ENCODE data around the gene RNASEH2B.

Gene RNASEH2B

GRCh38 chr13:50990065-50990817 lies 80.7 kb downstream of the RNASEH2B start:
- H3K9me3 ChIP-seq (ENCODE audit: insufficient read depth, low read length) = no peaks in the 10 kb centered on the region
- H4K20me1 ChIP-seq (ENCODE audit: low read depth, low read length) = no peaks in the 10 kb centered on the region
- H3K27me3 ChIP-seq (ENCODE audit: low read length) = no peaks in the 10 kb centered on the region
- H3K27ac ChIP-seq (ENCODE audit: low read depth, low read length) = no peak overlapping the region
- no peak overlapping the region for H3K9ac ChIP-seq (ENCODE audit: low read length)
- H3F3A ChIP-seq (ENCODE audit: insufficient read depth) = no peaks in the 10 kb centered on the region
- H3K79me2 ChIP-seq (ENCODE audit: insufficient read depth, low read length) = no peaks in the 10 kb centered on the region
- no peak for TF ChIP-seq CTCF (IDR thresholded peaks at IDR 0.05; ENCODE audit: insufficient read depth, low read length, poor library complexity, severe bottlenecking)
- no peak for TF ChIP-seq EZH2phosphoT487 (conservative IDR thresholded peaks at IDR 0.05; ENCODE audit: low read length)
- no peak overlapping the region for H3K4me2 ChIP-seq (ENCODE audit: low read depth, low read length, poor library complexity, severe bottlenecking)
- H3K4me3 ChIP-seq (ENCODE audit: insufficient read depth, low read length, poor library complexity, severe bottlenecking) = no peak overlapping the region
- no peak overlapping the region for H2AFZ ChIP-seq (ENCODE audit: low read depth, low read length, severe bottlenecking)
- H3K36me3 ChIP-seq (ENCODE audit: low read length) = no peaks in the 10 kb centered on the region
- H3K9me2 ChIP-seq (replicated peaks; ENCODE audit: insufficient read depth, low read length) = no peaks in the 10 kb centered on the region

DNA sequence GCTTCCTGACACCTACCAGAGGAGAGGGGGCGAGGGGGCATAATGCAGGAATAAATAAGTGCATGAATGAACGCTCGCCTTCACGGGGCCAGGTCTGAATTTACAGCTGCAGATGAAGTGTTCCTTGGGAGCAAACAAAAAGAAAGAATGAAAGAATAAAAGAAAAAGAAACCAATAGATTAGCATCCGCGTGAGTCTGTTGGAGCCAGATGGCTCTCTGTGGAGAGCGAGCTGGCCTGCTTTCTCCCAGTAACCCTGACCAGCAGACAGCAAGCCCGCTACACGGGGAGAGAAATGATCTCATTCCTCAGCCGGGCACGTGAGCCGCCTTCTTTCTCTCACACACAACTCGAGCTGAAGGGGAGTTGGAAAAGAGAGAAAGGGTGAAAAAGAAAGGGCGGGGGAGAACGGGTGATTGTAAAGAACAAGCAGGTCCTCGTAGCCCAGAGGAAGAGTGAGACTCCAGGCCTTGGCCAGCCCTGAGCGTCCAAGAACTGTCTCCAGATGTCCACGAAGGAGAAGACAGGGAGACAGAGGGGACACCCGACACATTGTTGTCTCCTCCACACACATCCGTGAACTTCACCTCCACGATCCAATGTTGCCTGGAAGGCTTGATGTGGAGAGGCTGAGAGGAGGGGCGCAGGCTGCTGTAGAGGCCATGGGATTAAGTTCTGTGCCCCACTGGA lies 81.4 kb downstream of the RNASEH2B start:
- no peaks in the 10 kb centered on the region for H3K79me2 ChIP-seq (ENCODE audit: insufficient read depth, low read length)
- no peaks in the 10 kb centered on the region for H3F3A ChIP-seq (ENCODE audit: insufficient read depth)
- H3K36me3 ChIP-seq (ENCODE audit: low read length) = no peaks in the 10 kb centered on the region
- H3K27ac ChIP-seq (ENCODE audit: low read depth, low read length) = no peak overlapping the region
- no peak overlapping the region for H3K9ac ChIP-seq (ENCODE audit: low read length)
- TF ChIP-seq CTCF (IDR thresholded peaks at IDR 0.05; ENCODE audit: insufficient read depth, low read length, poor library complexity, severe bottlenecking) (no peak), EZH2phosphoT487 (conservative IDR thresholded peaks at IDR 0.05; ENCODE audit: low read length) (no peak)
- H3K9me2 ChIP-seq (replicated peaks; ENCODE audit: insufficient read depth, low read length) = no peaks in the 10 kb centered on the region
- no peak overlapping the region for H3K4me3 ChIP-seq (ENCODE audit: insufficient read depth, low read length, poor library complexity, severe bottlenecking)
- no peaks in the 10 kb centered on the region for H3K27me3 ChIP-seq (ENCODE audit: low read length)
- no peak overlapping the region for H3K4me2 ChIP-seq (ENCODE audit: low read depth, low read length, poor library complexity, severe bottlenecking)
- H4K20me1 ChIP-seq (ENCODE audit: low read depth, low read length) = no peaks in the 10 kb centered on the region
- no peaks in the 10 kb centered on the region for H3K9me3 ChIP-seq (ENCODE audit: insufficient read depth, low read length)
- no peak overlapping the region for H2AFZ ChIP-seq (ENCODE audit: low read depth, low read length, severe bottlenecking)

DNA sequence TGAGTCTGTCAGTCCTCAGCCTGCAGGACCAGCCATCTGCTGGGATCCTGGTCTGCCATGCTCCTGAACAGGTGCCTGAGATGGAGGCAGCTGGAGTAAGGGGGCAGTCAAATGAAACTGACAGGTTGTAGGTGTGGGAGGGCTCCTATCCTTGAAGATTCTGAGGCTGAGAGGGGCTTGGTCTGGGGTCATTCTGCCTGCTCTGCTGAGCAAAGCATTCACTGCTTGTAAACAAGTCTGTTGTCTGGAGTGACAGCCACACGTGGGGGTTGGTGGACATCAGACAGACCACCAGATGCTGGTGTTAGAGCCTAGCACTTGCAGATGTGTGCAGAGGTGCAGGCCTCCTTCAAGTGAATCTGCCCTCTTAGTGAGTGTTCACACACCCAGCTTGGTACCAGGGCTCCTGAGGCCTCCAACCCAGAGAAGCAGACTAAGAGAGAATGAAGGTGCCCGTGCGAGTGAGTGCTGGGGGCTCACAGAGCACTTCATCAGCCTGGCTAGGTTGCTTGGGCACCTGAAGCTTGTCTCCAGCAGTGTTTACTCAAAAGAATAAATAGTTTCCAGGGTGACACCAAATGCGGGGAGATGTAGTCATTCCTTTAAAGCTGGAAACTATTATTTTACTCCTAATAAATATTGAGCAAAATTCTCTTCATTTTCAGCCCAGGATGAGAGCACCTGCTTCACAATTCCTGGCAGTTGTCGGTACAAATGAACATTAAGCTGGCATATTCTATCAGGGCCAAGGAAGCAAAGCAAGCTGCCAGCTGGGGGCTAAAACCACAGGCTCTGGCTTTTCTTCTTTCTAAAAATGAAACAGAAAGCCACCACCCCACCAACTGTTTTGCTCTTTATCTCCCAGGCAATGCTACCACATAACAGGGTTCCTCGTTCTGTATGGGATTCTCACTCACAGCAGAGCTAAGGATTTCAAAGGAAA lies 82.3 kb downstream of the RNASEH2B start:
- Histone ChIP-seq H2AFZ (ENCODE audit: low read depth, low read length, severe bottlenecking) (no peak overlapping the region), H3K36me3 (ENCODE audit: low read length) (no peaks in the 10 kb centered on the region), H3K27ac (ENCODE audit: low read depth, low read length) (no peak overlapping the region), H3F3A (ENCODE audit: insufficient read depth) (no peaks in the 10 kb centered on the region), H3K9me3 (ENCODE audit: insufficient read depth, low read length) (no peaks in the 10 kb centered on the region), H3K4me2 (ENCODE audit: low read depth, low read length, poor library complexity, severe bottlenecking) (no peak overlapping the region), H3K9me2 (replicated peaks; ENCODE audit: insufficient read depth, low read length) (no peaks in the 10 kb centered on the region), H3K27me3 (ENCODE audit: low read length) (no peaks in the 10 kb centered on the region), H4K20me1 (ENCODE audit: low read depth, low read length) (no peaks in the 10 kb centered on the region), H3K79me2 (ENCODE audit: insufficient read depth, low read length) (no peaks in the 10 kb centered on the region), H3K9ac (ENCODE audit: low read length) (no peak overlapping the region), H3K4me3 (ENCODE audit: insufficient read depth, low read length, poor library complexity, severe bottlenecking) (no peak overlapping the region)
- TF ChIP-seq EZH2phosphoT487 (conservative IDR thresholded peaks at IDR 0.05; ENCODE audit: low read length) = no peak
- TF ChIP-seq CTCF (IDR thresholded peaks at IDR 0.05; ENCODE audit: insufficient read depth, low read length, poor library complexity, severe bottlenecking) = no peak

Measured in SU-DHL-6 (cell line).